Nephron (organoid): Measurements from ENCODE around the gene PBLD.
"Not testable (repeated sequence)": the region's sequence is repeated elsewhere in the genome, so short reads cannot be mapped to it uniquely, and the experiment has no call there.

Experiments used
- H3K27ac Mint-ChIP-seq, 3 experiments: 2 replicates each; pipeline ENCODE4 v1.8.0; 2020; ENCODE audit warnings: mixed read lengths in 3 of 3, mild to moderate bottlenecking in 2 of 3, moderate library complexity in 1 of 3
- H3K27me3 Mint-ChIP-seq: 2 replicates; pipeline ENCODE4 v1.8.0; 2021; ENCODE audit warnings: low read depth, mild to moderate bottlenecking, moderate library complexity, mixed read lengths
- H3K36me3 Mint-ChIP-seq: 2 replicates; pipeline ENCODE4 v1.8.0; 2020; ENCODE audit warnings: low read depth, mixed read lengths
- H3K4me1 Mint-ChIP-seq: 2 replicates; pipeline ENCODE4 v1.8.0; 2020; ENCODE audit warnings: mixed read lengths
- H3K4me3 Mint-ChIP-seq, 3 experiments: 2 replicates each; pipeline ENCODE4 v1.8.0; 2020; ENCODE audit warnings: mild to moderate bottlenecking in 3 of 3, mixed read lengths in 3 of 3, moderate library complexity in 2 of 3
- H3K9me3 Mint-ChIP-seq: 2 replicates; pipeline ENCODE4 v1.8.0; 2020; ENCODE audit warnings: mixed read lengths
- CTCF ChIP-seq, 3 experiments: fragments of 200-600 bp; sonication (generic); IDR thresholded peaks; one replicate each; pipeline ENCODE4 v1.5.0; 2021; ENCODE audit warnings: antibody characterized with exemption in 3 of 3; ENCODE audit not compliant: unreplicated experiment in 3 of 3

The PBLD gene

GRCh38 chr10:68247931-68248330 is 84.8 kb downstream of the PBLD start:
- no peaks in the 10 kb centered on the region for H3K9me3 Mint-ChIP-seq
- no peak for TF ChIP-seq CTCF (IDR thresholded peaks at IDR 0.05; ENCODE audit: unreplicated experiment in 3 of 3)
- no peaks in the 10 kb centered on the region for H3K4me1 Mint-ChIP-seq
- no peaks in the 10 kb centered on the region for H3K36me3 Mint-ChIP-seq
- peaks cover 8% of the 10 kb centered on the region for H3K27me3 Mint-ChIP-seq
- H3K27ac Mint-ChIP-seq: no peak overlapping the region
- H3K4me3 Mint-ChIP-seq: no peak overlapping the region

- not testable (repeated sequence) for H3K9me3 Mint-ChIP-seq, H3K4me1 Mint-ChIP-seq, H3K36me3 Mint-ChIP-seq, H3K4me3 Mint-ChIP-seq, H3K27ac Mint-ChIP-seq
- peaks cover 10% of the 10 kb centered on the region for H3K27me3 Mint-ChIP-seq
These were observed 86.3 kb downstream of the PBLD start for GRCh38 chr10:68246397-68246796.

- TF ChIP-seq CTCF (IDR thresholded peaks at IDR 0.05; ENCODE audit: unreplicated experiment in 3 of 3): no peak
These were observed 90.7 kb downstream of the PBLD start for GRCh38 chr10:68242051-68242450.

GRCh38 chr10:68239596-68240150 is 93.1 kb downstream of the PBLD start:
- no peaks in the 10 kb centered on the region for H3K9me3 Mint-ChIP-seq
- no peak for TF ChIP-seq CTCF (IDR thresholded peaks at IDR 0.05; ENCODE audit: unreplicated experiment in 3 of 3)
- H3K27me3 Mint-ChIP-seq: peaks cover 14% of the 10 kb centered on the region
- H3K36me3 Mint-ChIP-seq: no peaks in the 10 kb centered on the region
- no peaks in the 10 kb centered on the region for H3K4me1 Mint-ChIP-seq
- no peak overlapping the region for H3K27ac Mint-ChIP-seq
- H3K4me3 Mint-ChIP-seq: no peak overlapping the region

More at GRCh38 chr10:68242051-68242450, 90.7 kb downstream of the PBLD start:
- Mint-ChIP-seq H3K36me3 (no peaks in the 10 kb centered on the region), H3K4me3 (no peak overlapping the region), H3K27ac (no peak overlapping the region), H3K9me3 (no peaks in the 10 kb centered on the region), H3K27me3 (peaks cover 8% of the 10 kb centered on the region), H3K4me1 (no peaks in the 10 kb centered on the region)

- Mint-ChIP-seq H3K27ac (no peak overlapping the region), H3K4me3 (no peak overlapping the region), H3K27me3 (peaks cover 16% of the 10 kb centered on the region), H3K4me1 (no peaks in the 10 kb centered on the region), H3K36me3 (no peaks in the 10 kb centered on the region), H3K9me3 (no peaks in the 10 kb centered on the region)
- TF ChIP-seq CTCF (IDR thresholded peaks at IDR 0.05; ENCODE audit: unreplicated experiment in 3 of 3): no peak
These were observed 93.7 kb downstream of the PBLD start for GRCh38 chr10:68239069-68239468.

GRCh38 chr10:68238371-68238770 is 94.4 kb downstream of the PBLD start:
- H3K27ac Mint-ChIP-seq: no peak overlapping the region
- no peaks in the 10 kb centered on the region for H3K36me3 Mint-ChIP-seq
- H3K4me3 Mint-ChIP-seq: no peak overlapping the region
- H3K27me3 Mint-ChIP-seq: peaks cover 22% of the 10 kb centered on the region
- no peak for TF ChIP-seq CTCF (IDR thresholded peaks at IDR 0.05; ENCODE audit: unreplicated experiment in 3 of 3)
- no peaks in the 10 kb centered on the region for H3K4me1 Mint-ChIP-seq
- H3K9me3 Mint-ChIP-seq: no peaks in the 10 kb centered on the region
